Endodermal cell (in vitro differentiated cells): ENCODE data around the gene RASSF7. TPM values are rescaled to one million over a fixed set of nuclear protein-coding genes. Genes with fewer than 3 reads are reported as not detected.

Experiments
- DNase-seq: peaks from one replicate; pipeline ENCODE4 v3.0.0-alpha.2; 2017
- H3K27ac ChIP-seq: 2 replicates; pipeline ENCODE4 v1.5.1; 2013; ENCODE audit warnings: mild to moderate bottlenecking, low read depth, low read length, moderate library complexity
- H3K27me3 ChIP-seq: 2 replicates; pipeline ENCODE4 v1.6.1; 2013; ENCODE audit warnings: mild to moderate bottlenecking, low read length, moderate library complexity; ENCODE audit not compliant: insufficient read depth, control insufficient read depth, poor library complexity, severe bottlenecking
- H3K36me3 ChIP-seq: 2 replicates; pipeline ENCODE4 v1.7.0; 2013; ENCODE audit warnings: mild to moderate bottlenecking, low read length, moderate library complexity; ENCODE audit not compliant: control insufficient read depth, insufficient read depth
- H3K4me1 ChIP-seq: one replicate; pipeline ENCODE4 v1.7.0; 2013; ENCODE audit warnings: low read length; ENCODE audit not compliant: control insufficient read depth, insufficient read depth
- H3K4me3 ChIP-seq: 2 replicates; pipeline ENCODE4 v1.5.1; 2013; ENCODE audit warnings: mild to moderate bottlenecking, low read length, moderate library complexity
- H3K9ac ChIP-seq: 2 replicates; pipeline ENCODE4 v1.6.1; 2013; ENCODE audit warnings: mild to moderate bottlenecking, low read length, moderate library complexity; ENCODE audit not compliant: poor library complexity, severe bottlenecking; ENCODE audit errors: extremely low read depth
- H3K9me3 ChIP-seq: 2 replicates; pipeline ENCODE4 v1.6.1; 2013; ENCODE audit warnings: mild to moderate bottlenecking, low read length, moderate library complexity; ENCODE audit not compliant: control insufficient read depth
- H3K27ac Mint-ChIP-seq: 2 replicates; pipeline ENCODE4 v1.8.0; 2020; ENCODE audit warnings: mixed read lengths
- H3K27me3 Mint-ChIP-seq: 2 replicates; pipeline ENCODE4 v1.8.0; 2021; ENCODE audit warnings: mild to moderate bottlenecking, mixed read lengths; ENCODE audit not compliant: insufficient read depth
- H3K36me3 Mint-ChIP-seq: 2 replicates; pipeline ENCODE4 v1.8.0; 2020; ENCODE audit warnings: low read depth, mixed read lengths
- H3K4me1 Mint-ChIP-seq: 2 replicates; pipeline ENCODE4 v1.8.0; 2020; ENCODE audit warnings: mixed read lengths
- H3K4me3 Mint-ChIP-seq: 2 replicates; pipeline ENCODE4 v1.8.0; 2020; ENCODE audit warnings: mild to moderate bottlenecking, moderate library complexity, mixed read lengths
- H3K9me3 Mint-ChIP-seq: 2 replicates; pipeline ENCODE4 v1.8.0; 2020; ENCODE audit warnings: mild to moderate bottlenecking, mixed read lengths
- CTCF ChIP-seq: fragments of 200-600 bp; sonication (generic); conservative IDR thresholded peaks from 2 replicates; pipeline ENCODE4 v1.5.0; 2021; ENCODE audit warnings: antibody characterized with exemption, mild to moderate bottlenecking
- WGBS, 2 experiments: methylation state at CpG; one replicate each; pipeline versions ENCODE4 v1.1.5 to v1.1.7; 2013; ENCODE audit warnings: missing lambda C conversion rate in 2 of 2, mixed read lengths in 1 of 2; ENCODE audit not compliant: insufficient coverage in 1 of 2, insufficient read length in 1 of 2; 5-methylcytosine and 5-hydroxymethylcytosine counted together
- total RNA-seq, 2 donors: library from RNA; stranded (reverse); fragmentation: NEBNext Ultra II Directional in 1 of 2; extraction: Animal tissue kit (Norgen Biotek cat#: 25700) in 1 of 2; gene quantifications; 2 replicates in 1 of 2; 3 replicates in 1 of 2; pipeline ENCODE4 v1.2.1, GENCODE V29; 2021

Gene RASSF7
- total RNA-seq, 2 donors from 2014 or later, result 34.2 to 36.3 TPM

GRCh38 chr11:568306-569157, 7.8 kb downstream of the RASSF7 start:
- Histone ChIP-seq H3K4me3 (peak overlapping the region; percentile 79), H3K27me3 (no peaks in the 10 kb centered on the region), H3K27ac (no peak overlapping the region), H3K4me1 (peaks cover 3% of the 10 kb centered on the region), H3K9me3 (no peaks in the 10 kb centered on the region), H3K9ac (peak overlapping the region; percentile 11), H3K36me3 (no peaks in the 10 kb centered on the region)
- WGBS, 2 experiments, result 2 to 4% methylated on average over 47 to 123 of the region's 123 CpGs
- peak overlapping the region; percentile 66 for H3K4me3 Mint-ChIP-seq
- no peak overlapping the region for H3K27ac Mint-ChIP-seq
- DNase-seq, result peak; percentile 97
- H3K4me1 Mint-ChIP-seq, result peaks cover 2% of the 10 kb centered on the region
- H3K9me3 Mint-ChIP-seq, result no peaks in the 10 kb centered on the region
- no peak for TF ChIP-seq CTCF
- peaks cover 8% of the 10 kb centered on the region for H3K36me3 Mint-ChIP-seq
- peaks cover 23% of the 10 kb centered on the region for H3K27me3 Mint-ChIP-seq

GRCh38 chr11:569158-569885, 8.6 kb downstream of the RASSF7 start:
- peak overlapping the region; percentile 11 for H3K9ac ChIP-seq
- H3K27me3 ChIP-seq, result peaks cover 2% of the 10 kb centered on the region
- H3K4me3 Mint-ChIP-seq, result peak overlapping the region; percentile 61
- no peaks in the 10 kb centered on the region for H3K9me3 Mint-ChIP-seq
- no peaks in the 10 kb centered on the region for H3K9me3 ChIP-seq
- peak overlapping the region; percentile 77 for H3K4me3 ChIP-seq
- H3K36me3 Mint-ChIP-seq, result peaks cover 2% of the 10 kb centered on the region
- peaks cover 27% of the 10 kb centered on the region for H3K27me3 Mint-ChIP-seq
- no peak overlapping the region for H3K27ac Mint-ChIP-seq
- no peak for DNase-seq
- peaks cover 6% of the 10 kb centered on the region for H3K4me1 Mint-ChIP-seq
- TF ChIP-seq CTCF, result no peak
- H3K27ac ChIP-seq, result no peak overlapping the region
- peaks cover 7% of the 10 kb centered on the region for H3K4me1 ChIP-seq
- WGBS, 2 experiments, result 75 to 80% methylated on average over 20 to 36 of the region's 36 CpGs
- no peaks in the 10 kb centered on the region for H3K36me3 ChIP-seq

- WGBS, 2 experiments, result 81% methylated on average over 8 of the region's 8 CpGs; no CpG with 5 or more reads in 1 of the 2 experiments
- H3K9me3 ChIP-seq, result no peaks in the 10 kb centered on the region
- no peak overlapping the region for H3K27ac Mint-ChIP-seq
- H3K27me3 ChIP-seq, result peaks cover 13% of the 10 kb centered on the region
- H3K36me3 ChIP-seq, result no peaks in the 10 kb centered on the region
- no peak overlapping the region for H3K4me3 Mint-ChIP-seq
- H3K4me1 Mint-ChIP-seq, result peaks cover 15% of the 10 kb centered on the region
- no peak overlapping the region for H3K9ac ChIP-seq
- H3K9me3 Mint-ChIP-seq, result no peaks in the 10 kb centered on the region
- H3K36me3 Mint-ChIP-seq, result no peaks in the 10 kb centered on the region
- no peak overlapping the region for H3K27ac ChIP-seq
- H3K4me3 ChIP-seq, result no peak overlapping the region
- H3K4me1 ChIP-seq, result peaks cover 13% of the 10 kb centered on the region
- DNase-seq, result no peak
- peaks cover 37% of the 10 kb centered on the region for H3K27me3 Mint-ChIP-seq
- TF ChIP-seq CTCF, result no peak
These were observed 11.0 kb downstream of the RASSF7 start for GRCh38 chr11:571802-572185.
